Neural progenitor cell (in vitro differentiated cells): ENCODE measurements around the gene B3GNT5.

Experiments
- EZH2phosphoT487 ChIP-seq: fragments of 200-600 bp; sonication (generic); IDR thresholded peaks from 2 replicates; pipeline ENCODE4 v1.6.1; 2017; ENCODE audit warnings: antibody characterized with exemption
- TF ChIP-seq, protein P1 (sequence below): fragments of 200-600 bp; sonication (generic); IDR thresholded peaks from 2 replicates; pipeline ENCODE4 v1.5.1; 2017; ENCODE audit warnings: antibody characterized with exemption, mild to moderate bottlenecking

GRCh38 chr3:183227586-183227985 lies 25.5 kb upstream of the B3GNT5 start:
- TF ChIP-seq, protein P1, sequence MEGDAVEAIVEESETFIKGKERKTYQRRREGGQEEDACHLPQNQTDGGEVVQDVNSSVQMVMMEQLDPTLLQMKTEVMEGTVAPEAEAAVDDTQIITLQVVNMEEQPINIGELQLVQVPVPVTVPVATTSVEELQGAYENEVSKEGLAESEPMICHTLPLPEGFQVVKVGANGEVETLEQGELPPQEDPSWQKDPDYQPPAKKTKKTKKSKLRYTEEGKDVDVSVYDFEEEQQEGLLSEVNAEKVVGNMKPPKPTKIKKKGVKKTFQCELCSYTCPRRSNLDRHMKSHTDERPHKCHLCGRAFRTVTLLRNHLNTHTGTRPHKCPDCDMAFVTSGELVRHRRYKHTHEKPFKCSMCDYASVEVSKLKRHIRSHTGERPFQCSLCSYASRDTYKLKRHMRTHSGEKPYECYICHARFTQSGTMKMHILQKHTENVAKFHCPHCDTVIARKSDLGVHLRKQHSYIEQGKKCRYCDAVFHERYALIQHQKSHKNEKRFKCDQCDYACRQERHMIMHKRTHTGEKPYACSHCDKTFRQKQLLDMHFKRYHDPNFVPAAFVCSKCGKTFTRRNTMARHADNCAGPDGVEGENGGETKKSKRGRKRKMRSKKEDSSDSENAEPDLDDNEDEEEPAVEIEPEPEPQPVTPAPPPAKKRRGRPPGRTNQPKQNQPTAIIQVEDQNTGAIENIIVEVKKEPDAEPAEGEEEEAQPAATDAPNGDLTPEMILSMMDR, result no peak
- no peak for TF ChIP-seq EZH2phosphoT487
